Measurements from ENCODE around the gene AK1.
"Not testable (repeated sequence)": the region's sequence is repeated elsewhere in the genome, so short reads cannot be mapped to it uniquely, and the experiment has no call there.

The AK1 gene

DNA sequence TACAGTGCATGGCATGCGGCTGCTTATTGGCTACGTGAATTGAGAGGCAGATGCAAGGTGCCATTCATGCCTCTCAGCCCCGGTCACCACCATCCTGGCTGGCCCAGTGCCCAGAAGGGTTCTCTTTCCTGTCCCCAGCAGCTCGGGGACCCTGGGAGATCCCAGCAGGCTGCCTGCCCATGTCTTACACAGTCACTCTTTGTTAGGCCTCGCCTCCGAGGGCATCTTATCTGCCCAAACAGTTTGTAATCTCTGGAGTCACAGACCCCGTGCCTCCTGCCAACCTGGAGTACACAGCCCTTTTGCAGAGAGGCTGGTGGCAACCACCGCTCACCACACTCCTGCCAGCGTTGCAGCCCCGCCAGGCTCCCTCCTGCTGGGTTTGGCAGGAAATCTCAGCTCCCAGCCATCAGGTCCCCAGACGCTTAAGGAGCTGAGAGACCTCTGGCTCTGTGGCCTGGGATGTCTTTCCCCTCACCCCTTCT is 7.0 kb upstream of the AK1 start:
- DNase-seq (ENCODE audit: low spot score), result no peak

DNA sequence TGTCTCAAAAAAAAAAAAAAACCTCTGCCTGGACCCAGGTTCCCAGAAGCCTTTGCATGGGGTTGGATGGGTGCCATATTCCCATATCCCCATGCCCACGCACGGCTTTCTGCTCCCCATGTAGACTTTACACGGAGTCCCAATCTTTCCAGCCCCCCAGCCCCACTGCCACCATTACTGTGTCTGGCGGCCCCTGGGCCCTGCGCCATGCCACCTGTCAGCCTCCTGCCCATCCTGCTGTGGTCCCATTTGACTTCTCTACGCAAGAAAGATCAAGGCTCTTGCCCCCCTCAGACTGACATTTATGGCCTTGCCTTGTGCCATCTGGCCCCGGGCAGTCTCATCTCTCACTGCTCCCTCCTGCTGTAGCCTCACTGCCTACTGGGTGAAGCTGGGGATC is 6.5 kb upstream of the AK1 start:
- no peak for DNase-seq (ENCODE audit: low spot score)

DNA sequence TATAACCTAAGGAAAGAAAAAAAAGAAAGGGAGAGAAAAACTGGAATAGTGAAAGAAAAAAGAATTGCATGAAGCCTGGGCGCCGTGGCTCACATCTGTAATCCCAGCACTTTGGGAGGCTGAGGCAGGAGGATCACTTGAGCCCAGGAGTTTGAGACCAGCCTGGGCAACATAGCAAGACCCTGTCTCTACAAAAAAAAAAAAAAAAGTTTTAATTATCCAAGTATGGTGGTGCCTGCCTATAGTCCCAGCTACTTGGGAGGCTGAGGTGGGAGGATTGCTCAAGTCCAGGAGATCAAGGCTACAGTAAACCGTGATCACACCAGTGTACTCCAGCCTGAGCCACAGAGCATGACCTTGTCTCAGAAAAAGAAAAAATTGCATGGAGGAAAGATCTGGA is 4.2 kb upstream of the AK1 start:
- DNase-seq (ENCODE audit: low spot score), result not testable (repeated sequence)

DNA sequence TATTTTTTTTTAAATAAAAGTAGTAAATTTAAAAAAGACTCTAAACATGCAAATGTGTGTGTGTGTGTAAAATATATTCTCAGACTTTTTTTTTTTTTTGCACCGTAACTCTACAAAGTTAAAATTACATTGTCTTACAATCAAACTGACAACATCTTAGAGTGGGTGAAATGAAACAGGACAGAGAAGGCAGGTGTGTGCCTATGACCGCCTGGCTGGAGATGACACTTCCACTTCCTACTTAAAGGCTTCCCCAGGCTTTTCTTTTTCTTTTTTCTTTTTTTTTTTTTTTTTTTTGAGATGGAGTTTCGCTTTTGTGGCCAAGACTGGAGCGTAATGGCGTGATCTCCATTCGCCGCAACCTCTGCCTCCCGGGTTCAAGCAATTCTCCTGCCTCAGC is 2.7 kb upstream of the AK1 start:
- no peak for DNase-seq (ENCODE audit: low spot score)

DNA sequence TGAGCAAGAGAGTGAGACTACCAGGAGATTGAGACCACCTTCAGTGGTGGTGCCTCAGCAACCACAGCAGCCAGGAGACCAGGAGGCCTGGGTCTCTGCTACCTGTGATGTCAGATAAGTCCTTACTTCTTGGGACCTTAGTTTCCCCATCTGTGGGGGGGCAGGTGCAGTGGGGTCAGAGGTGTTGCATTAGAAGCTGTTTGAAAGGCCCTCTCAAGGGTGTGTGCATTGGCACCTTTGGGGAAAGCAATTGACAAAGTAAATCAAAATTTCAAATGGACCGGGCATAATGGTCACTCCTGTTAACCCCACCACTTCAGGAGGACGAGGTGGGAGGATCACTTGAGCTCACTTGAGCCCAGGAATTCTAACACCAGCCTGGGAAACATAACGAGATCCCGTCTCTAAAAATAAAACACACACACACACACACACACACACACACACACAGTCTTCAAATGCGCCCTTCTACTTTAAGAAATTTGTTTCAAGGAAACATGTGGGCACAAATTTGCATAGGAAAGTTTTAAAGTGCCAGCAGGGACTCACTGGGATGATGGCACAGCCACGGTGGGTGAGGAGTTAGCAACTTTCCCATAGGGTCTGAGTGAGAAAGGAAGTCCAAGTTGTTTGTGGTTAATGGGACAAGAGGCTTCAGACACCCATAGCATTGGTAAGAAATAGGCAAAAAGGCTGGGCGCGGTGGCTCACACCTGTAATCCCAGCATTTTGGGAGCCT is 1.3 kb upstream of the AK1 start:
- DNase-seq (ENCODE audit: low spot score), result no peak

DNA sequence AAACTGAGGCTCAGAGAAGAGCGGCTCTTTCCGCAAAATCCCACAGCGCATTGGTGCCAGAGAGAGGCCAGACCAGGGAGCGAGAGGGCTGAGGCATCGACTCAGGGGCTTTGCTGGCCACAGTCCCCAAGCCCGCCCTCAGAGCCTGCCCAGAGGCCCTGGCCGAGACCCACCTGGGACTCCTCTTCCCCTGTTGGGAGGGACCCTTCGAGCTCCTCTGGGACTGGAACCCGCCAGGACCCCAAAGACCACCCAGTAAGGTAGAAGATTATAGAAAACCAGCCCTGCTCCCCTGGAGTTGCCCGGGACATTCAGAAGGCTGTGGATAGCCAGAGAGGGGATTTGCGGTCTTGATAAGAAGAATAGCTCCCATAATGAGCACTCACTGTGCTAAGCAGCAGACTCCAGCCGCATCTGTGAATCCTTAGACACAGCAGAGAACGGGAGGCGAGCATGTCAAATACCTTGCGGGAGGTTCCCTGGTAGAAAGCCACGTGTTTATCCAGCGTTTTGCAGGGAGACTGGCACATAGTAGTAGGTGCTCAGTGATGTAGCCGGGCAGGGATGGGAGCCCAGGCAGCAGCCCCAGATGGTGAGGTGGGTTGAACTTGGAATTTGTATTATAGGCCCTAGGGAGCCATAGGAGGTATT is 651 bp upstream of the AK1 start:
- no peak for DNase-seq (ENCODE audit: low spot score)

DNA sequence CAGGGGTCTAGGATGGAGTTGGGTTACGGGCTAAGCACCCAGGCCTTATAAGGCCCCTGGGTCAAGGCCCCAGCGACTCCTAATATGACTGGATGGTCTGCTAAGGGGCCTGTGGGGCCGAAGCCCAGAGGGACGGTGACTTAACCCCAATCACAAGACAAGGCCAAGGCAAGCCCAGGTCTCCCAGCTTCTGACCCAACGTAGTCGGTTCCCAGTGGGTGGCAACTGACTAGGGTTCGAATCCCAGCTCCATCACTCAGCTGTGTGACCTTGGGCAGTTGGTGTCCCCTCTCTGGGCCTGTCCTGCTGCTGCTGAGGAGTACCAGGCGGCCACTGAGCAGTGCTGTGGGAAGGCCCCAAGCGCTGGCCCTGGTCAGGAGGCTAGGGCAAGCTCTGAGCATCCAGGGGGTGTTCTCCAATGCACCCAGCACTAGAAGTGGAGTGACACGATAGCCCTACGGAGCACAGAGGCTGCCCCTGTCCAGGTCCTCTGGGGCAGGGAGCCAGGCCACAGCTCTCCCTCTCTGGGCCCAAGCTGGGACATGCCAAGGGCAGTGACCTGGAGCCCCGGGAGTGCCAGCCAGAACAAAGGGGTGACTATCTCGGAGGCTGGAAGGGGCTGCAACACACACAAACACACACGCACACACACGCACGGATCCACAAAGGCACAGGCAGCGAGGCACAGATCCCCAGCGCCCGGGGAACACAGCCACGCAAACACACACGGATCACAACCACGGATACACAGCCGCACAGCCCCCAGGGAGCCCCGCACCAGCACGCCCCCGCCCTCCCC is 512 bp downstream of the AK1 start:
- DNase-seq (ENCODE audit: low spot score), result no peak

DNA sequence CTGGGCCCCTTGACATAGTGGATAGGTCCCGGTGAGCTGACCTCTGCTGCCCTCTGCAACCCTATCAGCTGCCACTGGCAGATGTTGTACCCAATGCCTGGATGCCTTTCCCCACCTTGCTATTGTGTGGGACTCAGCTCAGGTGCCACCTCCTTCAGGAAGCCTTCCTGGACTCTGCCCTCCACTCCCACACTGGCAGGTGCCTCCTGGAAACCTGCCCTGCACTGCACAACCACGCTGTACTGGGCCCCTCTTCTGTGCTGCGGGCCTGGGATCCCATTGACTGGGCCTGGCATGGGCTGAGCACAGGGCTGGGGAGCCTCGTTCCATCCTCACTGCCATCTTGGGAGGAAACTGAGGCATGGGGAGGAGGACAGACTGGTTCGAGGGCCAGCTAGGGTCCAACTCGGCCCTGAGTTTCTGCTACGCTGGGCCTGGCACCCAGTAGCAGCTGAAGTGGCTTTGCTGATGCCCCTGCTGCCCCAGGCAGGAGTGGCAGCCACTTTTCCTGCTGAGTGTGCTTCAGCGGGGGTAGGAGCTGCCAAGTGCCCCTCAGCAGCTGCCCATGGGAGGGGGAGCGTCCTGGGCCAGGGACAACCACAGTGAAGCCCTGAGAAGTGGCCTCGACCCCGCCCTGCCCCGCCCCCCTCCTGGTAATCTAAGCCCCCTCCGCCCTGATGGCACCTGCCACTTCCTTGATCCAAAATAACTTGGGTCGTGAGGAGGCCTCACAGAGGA is 1.3 kb downstream of the AK1 start:
- no peak for DNase-seq (ENCODE audit: low spot score)

DNA sequence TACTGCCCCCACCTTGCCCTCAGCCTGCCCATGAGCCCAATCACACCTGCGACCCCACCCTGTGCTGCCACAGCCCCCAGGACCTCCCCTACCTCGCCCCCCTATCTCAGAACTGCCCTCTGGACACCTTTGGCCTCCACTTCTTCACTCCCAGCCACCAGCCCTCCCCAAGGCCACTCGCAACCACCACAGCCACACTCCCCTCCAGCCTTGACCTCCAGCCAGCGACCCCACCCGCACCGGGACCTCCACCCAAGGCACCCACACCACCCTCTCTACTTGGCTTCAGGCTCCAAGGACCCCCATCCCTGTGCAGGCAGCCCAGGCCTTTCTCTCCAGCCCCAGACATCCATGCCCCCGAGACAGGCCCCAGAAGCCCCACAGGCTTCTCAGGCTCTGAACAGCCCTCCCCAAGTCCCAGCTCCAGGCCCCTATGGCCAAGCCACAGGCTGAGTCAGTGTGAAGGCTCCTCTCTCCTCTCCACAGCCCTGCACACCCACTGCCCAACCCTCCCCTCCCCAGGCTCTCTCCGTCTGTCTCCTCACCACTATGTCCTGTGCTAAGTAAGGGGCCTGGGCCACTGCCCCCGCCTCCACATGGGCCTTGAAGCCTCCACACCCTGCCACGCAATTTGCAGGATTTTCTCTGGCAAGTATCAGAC is 2.0 kb downstream of the AK1 start:
- no peak for DNase-seq (ENCODE audit: low spot score)

DNA sequence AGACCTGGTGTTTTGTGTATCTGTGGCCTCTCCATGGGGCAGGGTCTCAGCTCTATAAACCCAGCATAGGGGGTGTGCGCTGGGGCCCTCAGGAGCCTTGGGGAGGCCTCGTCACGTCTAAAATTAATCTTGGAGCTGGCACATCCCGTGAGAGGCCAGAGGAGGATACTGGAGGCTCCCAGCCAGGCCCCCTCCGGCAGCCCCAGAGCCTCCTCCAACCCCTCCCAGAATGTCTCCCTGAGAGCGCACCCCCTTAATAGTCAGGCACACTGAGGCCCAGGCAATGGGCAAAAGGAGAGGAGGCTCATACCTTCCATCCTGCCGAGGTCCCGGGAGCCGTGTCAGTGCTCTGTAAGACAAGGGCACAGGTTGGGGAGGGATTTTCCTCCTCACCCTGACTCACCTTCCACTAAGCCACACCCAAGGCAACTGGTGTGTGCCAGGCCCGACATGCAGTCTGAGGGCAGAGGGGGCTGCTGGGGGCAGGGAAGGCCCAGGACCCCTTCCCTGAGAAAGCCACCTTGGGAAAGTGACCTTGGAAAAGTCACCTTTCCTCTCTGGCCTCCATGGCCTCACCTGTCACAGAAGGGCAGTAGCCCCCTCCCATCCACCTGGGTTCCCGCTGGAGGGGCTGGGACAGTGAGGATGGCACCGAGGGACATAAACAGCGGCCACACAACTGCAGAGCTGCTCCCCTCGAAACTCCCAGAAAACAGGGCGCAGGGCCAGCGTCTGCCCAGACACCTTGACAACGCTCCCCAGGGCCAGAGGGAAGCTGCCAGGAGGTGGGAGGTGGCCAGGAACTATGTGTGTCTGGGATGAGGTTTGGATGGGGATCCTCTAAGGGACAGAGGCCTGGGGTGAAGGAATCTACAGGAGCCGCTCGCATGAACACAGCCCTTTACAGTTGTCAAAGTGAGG is 2.9 kb downstream of the AK1 start:
- no peak for DNase-seq (ENCODE audit: low spot score)

DNA sequence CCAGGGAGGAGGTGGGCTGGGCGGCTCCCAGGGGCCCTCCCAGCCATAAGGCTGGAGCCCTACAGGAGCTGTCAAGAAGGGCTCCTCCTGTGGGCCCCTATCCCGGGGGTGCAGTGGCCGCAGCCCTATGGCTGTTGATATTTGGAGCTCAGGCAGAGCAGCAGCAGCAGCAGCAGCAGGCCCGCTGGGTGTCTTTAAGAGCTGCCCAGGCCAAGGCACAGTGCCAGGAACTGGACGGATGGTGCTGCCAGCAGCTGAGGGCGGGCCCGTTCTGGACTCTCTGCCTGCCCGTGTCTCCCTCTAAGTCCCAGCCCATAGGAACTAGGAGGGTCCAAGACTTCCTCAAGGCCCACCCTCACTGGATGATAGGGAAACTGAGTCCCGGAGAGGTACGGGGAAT is 3.6 kb downstream of the AK1 start:
- DNase-seq (ENCODE audit: low spot score), result no peak

DNA sequence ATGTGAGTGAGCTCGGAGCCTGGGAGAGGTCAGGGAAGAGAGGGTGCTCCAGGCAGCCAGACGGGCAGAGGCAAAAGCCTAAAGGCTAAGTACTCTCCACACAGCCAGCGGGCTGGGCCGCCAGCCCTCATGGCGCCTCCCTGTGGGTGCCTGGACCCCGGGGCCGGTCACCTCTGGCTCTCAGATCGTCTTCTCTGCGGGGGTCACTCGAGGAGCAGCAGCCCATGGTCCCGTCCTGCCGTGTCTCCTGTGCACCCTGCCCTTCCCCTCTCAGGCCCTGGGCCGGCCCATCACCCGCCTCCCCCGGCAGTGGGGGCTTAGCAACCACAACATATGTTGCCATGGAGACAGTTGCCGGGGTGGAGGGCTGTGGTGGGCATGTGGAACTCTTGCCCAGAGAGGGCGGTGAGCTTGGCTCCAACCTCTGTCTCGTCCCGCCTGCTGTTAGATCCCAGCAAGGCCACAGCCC is 4.2 kb downstream of the AK1 start:
- no peak for DNase-seq (ENCODE audit: low spot score)

DNA sequence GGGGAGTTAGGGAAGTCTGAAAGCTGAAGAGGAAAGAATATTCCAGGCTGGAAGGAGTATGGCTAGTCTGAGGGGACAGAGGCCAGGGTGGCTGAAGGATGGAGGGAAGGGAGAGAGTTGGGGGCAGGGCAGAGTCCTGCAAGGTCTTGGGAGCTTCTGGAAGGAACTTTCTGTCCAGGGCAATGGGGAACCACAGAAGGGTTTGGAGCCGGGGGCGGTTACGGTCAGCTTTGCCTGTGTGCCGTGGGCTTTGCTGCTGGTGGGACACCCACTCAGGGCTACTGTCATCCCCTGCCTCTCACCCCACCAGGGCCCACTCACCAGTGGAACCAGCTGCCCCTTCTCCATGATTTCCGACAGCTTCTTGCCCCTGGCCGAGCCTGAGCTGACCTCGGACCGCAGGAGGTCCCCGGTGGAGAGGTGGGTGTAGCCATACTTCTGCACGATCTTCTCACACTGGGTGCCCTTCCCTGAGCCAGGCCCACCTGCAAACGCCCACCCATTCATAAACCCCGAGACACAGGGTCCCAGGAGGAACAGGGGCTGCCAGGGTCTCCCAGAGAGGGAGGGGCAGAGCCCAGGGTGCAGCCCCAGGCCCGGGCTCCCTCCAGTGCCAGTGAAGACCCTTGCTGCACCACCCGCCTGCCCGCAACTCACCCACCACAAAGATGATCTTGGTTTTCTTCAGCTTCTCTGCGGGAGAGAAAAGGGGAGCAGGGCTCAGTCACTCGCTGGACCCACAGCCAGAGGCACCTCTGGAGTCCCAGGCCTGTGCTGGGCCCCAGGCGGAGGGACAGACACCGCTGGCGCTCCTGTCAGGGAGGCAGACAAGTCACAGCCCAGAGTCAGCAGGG is 4.9 kb downstream of the AK1 start:
- no peak for DNase-seq (ENCODE audit: low spot score)

DNA sequence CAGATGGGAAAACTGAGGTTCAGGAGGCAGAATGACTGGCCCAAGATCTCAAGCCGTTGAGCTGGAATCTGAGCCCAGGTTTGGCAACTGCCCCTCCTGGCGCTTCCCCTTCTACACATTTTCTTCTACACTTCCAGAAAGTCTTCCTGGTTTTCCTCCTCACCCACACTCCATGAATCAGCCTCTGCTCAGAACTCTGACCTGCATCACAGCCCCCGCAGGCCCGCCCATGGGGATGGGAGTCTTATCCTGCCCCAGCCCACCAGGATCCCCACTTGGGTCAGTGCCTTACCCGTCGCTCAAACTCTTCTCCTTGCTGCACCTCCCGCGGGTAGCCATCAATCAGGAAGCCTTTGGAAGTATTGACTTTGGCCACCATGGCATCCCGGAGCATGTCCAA is 5.9 kb downstream of the AK1 start:
- no peak for DNase-seq (ENCODE audit: low spot score)

DNA sequence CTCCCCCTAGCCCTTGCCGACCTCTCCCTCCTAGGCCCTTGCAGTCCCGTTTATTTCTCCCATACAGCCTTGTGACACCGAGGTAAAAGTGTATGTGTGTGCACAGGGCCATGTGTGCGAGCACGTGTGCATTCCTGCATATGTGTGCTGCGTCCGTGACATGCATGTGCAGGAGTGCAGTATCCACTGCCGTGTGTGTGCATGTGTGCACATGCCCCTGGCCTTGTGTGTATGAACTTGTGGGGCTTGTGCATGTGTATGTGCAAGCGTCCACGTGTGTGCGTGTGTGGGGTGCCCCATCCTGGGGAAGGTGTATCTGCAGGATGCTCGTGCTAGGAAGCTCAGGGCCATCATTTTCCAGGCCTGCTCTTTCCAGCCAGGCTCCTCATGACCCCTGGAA is 6.6 kb downstream of the AK1 start:
- DNase-seq (ENCODE audit: low spot score), result no peak

DNA sequence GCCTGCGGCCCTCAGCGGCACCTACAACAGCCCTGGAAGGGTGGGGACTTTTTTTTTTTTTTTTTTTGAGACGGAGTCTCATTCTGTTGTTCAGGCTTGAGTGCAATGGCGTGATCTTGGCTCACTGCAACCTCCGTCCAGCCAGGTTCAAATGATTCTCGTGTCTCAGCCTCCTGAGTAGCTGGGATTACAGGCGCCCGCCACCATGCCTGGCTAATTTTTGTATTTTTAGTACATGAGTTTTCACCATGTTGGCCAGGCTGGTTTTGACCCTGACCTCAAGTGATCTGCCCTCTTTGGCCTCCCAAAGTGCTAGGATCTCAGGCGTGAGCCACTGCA is 7.4 kb downstream of the AK1 start:
- not testable (repeated sequence) for DNase-seq (ENCODE audit: low spot score)

DNA sequence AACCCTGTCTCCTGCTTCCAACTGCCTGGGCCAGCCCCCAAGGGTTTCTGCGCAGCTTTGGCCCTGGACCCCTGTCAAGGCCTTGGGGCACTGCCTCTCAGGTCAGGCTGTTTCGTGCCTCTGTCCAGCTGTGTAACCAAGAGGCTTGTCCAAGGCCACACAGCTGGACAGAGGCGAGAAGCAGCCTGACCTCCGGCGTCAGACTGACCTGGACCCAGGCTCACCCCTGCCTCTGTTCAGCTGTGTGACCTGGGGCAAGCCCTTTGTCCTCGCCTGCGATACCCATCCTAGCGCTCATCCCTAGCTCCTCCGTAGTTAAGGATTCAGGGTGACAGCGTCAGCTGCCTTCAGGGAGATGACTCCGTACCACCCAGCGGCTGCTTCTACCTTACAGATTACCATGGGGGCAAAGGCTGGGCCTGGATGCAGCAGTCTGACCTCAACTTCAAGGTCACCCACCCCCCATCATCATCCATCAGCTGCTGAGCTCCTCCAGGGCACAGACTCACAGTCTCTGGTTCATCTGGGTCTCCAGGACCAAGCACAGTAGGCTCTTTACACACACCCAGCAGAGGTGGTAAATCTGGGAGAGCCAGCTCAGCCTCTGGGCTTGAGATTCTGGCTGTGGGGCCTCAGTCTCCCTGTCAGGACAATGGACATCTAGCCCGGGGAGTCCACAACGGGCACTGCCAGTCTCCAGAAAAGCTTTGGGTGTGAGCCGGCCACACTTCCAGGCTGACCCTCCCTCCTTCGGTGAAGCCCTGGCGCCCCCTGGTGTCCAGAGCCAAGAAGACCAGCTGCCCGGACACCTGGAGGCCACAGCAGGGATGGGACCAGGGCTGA is 7.9 kb downstream of the AK1 start:
- peak; percentile 86 for DNase-seq (ENCODE audit: low spot score)

DNA sequence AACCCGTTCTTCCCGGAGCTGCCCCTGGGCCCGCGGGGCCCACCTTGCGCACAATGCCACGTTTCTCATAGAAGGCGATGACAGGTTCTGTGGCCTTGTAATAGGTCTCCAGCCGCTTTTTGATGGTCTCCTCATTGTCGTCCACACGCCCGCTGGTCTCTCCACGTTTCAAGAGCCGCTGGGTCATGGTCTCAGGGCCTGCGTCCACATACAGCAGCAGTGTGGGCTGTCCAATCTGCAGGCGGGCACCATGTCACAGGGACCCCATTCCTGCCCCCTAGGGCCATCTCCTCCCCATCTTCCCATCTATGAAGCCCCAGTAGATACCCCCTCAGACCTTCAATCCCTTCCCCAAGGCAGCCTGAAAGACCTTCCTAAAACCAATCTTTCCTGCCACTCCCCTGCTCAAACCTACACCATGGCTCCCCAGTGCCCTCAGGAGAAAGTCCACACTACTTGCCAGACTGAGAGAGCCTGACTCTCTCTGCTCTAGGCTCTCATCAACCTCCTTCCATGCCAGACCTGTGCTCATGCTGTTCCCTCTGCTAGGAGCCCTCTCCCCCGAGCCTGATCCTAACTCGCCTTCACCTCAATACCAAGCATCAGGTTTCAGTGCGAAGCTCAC is 9.1 kb downstream of the AK1 start:
- no peak for DNase-seq (ENCODE audit: low spot score)

All from activated CD4-positive, alpha-beta T cell treated with anti-CD3 and anti-CD28 coated beads, Interleukin-2, Interleukin-4, amounts not matched to agents 100 ng/mL and 50 ng/mL, durations not matched to agents 16 hours and 8 hours (primary cell).